Omental fat pad (tissue), 4 donors: ENCODE measurements around the gene TSSK2. TPM values are rescaled to one million over a fixed set of nuclear protein-coding genes. Genes with fewer than 3 reads are reported as not detected.

Experiments
- ATAC-seq: fragments of 150-250 bp; one replicate; pipeline ENCODE4 v1.9.1; 2016; ENCODE audit warnings: mild to moderate bottlenecking, moderate library complexity; ENCODE audit not compliant: low FRiP score
- DNase-seq: peaks from one replicate; pipeline ENCODE4 v3.0.0-alpha.2; 2019; ENCODE audit warnings: low spot score
- CTCF ChIP-seq, 3 donors: fragments of 450-650 bp; IDR thresholded peaks; one replicate each; pipeline ENCODE4 v1.5.1; 2016 to 2017; ENCODE audit warnings: antibody characterized with exemption in 3 of 3, mild to moderate bottlenecking in 3 of 3, moderate library complexity in 2 of 3
- total RNA-seq, 4 donors: library from RNA; depleted of rRNA; stranded (reverse); fragments of >200 nt; gene quantifications; one replicate each; pipeline ENCODE4 v1.1.0, GENCODE V29; 2016

The TSSK2 gene
- total RNA-seq, 4 donors from 2014 or later: 0.79 TPM; not detected in 3

- DNase-seq: no peak
- no peak for TF ChIP-seq CTCF (IDR thresholded peaks at IDR 0.05)
- ATAC-seq: no peak
Measured at GRCh38 chr22:19136915-19137314, 5.8 kb downstream of the TSSK2 start.

GRCh38 chr22:19137384-19138216 is 6.5 kb downstream of the TSSK2 start:
- TF ChIP-seq CTCF (IDR thresholded peaks at IDR 0.05): no peak
- ATAC-seq: no peak
- no peak for DNase-seq

GRCh38 chr22:19138217-19139000 is 7.3 kb downstream of the TSSK2 start:
- TF ChIP-seq CTCF (IDR thresholded peaks at IDR 0.05): no peak
- DNase-seq (no peak), ATAC-seq (no peak)

GRCh38 chr22:19139001-19139356 is 7.9 kb downstream of the TSSK2 start:
- no peak for DNase-seq
- no peak for TF ChIP-seq CTCF (IDR thresholded peaks at IDR 0.05)
- ATAC-seq: no peak

GRCh38 chr22:19139974-19140373 is 8.9 kb downstream of the TSSK2 start:
- DNase-seq (no peak), ATAC-seq (no peak)
- TF ChIP-seq CTCF (IDR thresholded peaks at IDR 0.05): no peak

- no peak for TF ChIP-seq CTCF (IDR thresholded peaks at IDR 0.05)
- DNase-seq (no peak), ATAC-seq (no peak)
Measured at GRCh38 chr22:19142394-19142793, 11.3 kb downstream of the TSSK2 start.
